Activated CD4-positive, alpha-beta T cell treated with anti-CD3 and anti-CD28 coated beads, Interleukin-2, amount 50 U/mL, for 48 hours (primary cell): ENCODE measurements around the gene SMC4.

Experiments
- DNase-seq, 2 experiments: peaks; one replicate each; pipeline ENCODE4 v3.0.0-alpha.2; 2020

The SMC4 gene

GRCh38 chr3:160480931-160481330, 81.5 kb downstream of the SMC4 start:
- no peak for DNase-seq

GRCh38 chr3:160481856-160482255, 82.4 kb downstream of the SMC4 start:
- DNase-seq, result no peak

- DNase-seq, result no peak
These were observed 83.3 kb downstream of the SMC4 start for GRCh38 chr3:160482796-160483195.
